CD14-positive monocyte (primary cell): Measurements from ENCODE around the gene ZNF334. TPM values are rescaled to one million over a fixed set of nuclear protein-coding genes. Genes with fewer than 3 reads are reported as not detected.

ENCODE experiments used
- DNase-seq, 3 donors: peaks; one replicate each; pipeline ENCODE4 v3.0.0-alpha.2; 2011 to 2022
- H2AFZ ChIP-seq: 2 replicates; pipeline ENCODE4 v1.6.0; 2012; ENCODE audit warnings: mild to moderate bottlenecking, low read depth, low read length, inconsistent platforms; ENCODE audit not compliant: insufficient read depth, poor library complexity, severe bottlenecking
- H3K27ac ChIP-seq, 2 donors: 1 replicate in 1 of 2; 2 replicates in 1 of 2; pipeline ENCODE4 v1.5.1; 2012 to 2013; ENCODE audit warnings: low read length in 2 of 2, control low read depth in 1 of 2, inconsistent platforms in 1 of 2, low read depth in 1 of 2, mild to moderate bottlenecking in 1 of 2
- H3K27me3 ChIP-seq, 2 donors: one replicate each; pipeline versions ENCODE4 v1.6.0 to v1.6.1; 2011 to 2013; ENCODE audit warnings: low read length in 2 of 2; ENCODE audit not compliant: control insufficient read depth in 2 of 2, insufficient read depth in 2 of 2
- H3K36me3 ChIP-seq, 2 donors: replicated peaks in 1 of 2; 1 replicate in 1 of 2; 2 replicates in 1 of 2; pipeline versions ENCODE4 v1.5.1 to v1.6.1; 2012 to 2013; ENCODE audit warnings: low read length in 2 of 2, control low read depth in 1 of 2, inconsistent platforms in 1 of 2, mild to moderate bottlenecking in 1 of 2; ENCODE audit not compliant: insufficient read depth in 2 of 2, control insufficient read depth in 1 of 2
- H3K4me1 ChIP-seq, 2 donors: 1 replicate in 1 of 2; 2 replicates in 1 of 2; pipeline versions ENCODE4 v1.5.1 to v1.6.1; 2012 to 2013; ENCODE audit warnings: low read length in 2 of 2, control low read depth in 1 of 2, inconsistent platforms in 1 of 2, mild to moderate bottlenecking in 1 of 2, moderate library complexity in 1 of 2; ENCODE audit not compliant: insufficient read depth in 2 of 2, control insufficient read depth in 1 of 2
- H3K4me2 ChIP-seq: replicated peaks from 2 replicates; pipeline ENCODE3; 2012; ENCODE audit warnings: low read length, moderate library complexity, mild to moderate bottlenecking; ENCODE audit not compliant: poor library complexity, severe bottlenecking; ENCODE audit errors: extremely low read depth
- H3K4me3 ChIP-seq, 3 experiments: fragments of 200-600 bp in 1 of 3; sonication (generic) in 1 of 3; replicated peaks in 1 of 3; 1 replicate in 2 of 3; 2 replicates in 1 of 3; pipeline ENCODE4 v1.5.1; 2011 to 2013; ENCODE audit warnings: low read length in 3 of 3, mild to moderate bottlenecking in 3 of 3, control low read depth in 2 of 3, low read depth in 2 of 3, inconsistent platforms in 1 of 3, moderate library complexity in 1 of 3
- H3K79me2 ChIP-seq: 2 replicates; pipeline ENCODE4 v1.6.0; 2012; ENCODE audit warnings: mild to moderate bottlenecking, control low read depth, inconsistent platforms, low read length, moderate library complexity; ENCODE audit not compliant: insufficient read depth
- H3K9ac ChIP-seq: 2 replicates; pipeline ENCODE4 v1.6.0; 2017; ENCODE audit warnings: low read length, mild to moderate bottlenecking; ENCODE audit not compliant: insufficient read depth, poor library complexity, severe bottlenecking
- H3K9me3 ChIP-seq, 2 donors: replicated peaks in 1 of 2; 1 replicate in 1 of 2; 2 replicates in 1 of 2; pipeline versions ENCODE4 v1.5.1 to v1.6.1; 2012 to 2013; ENCODE audit warnings: low read length in 2 of 2, control low read depth in 1 of 2; ENCODE audit not compliant: control insufficient read depth in 1 of 2, insufficient read depth in 1 of 2
- H4K20me1 ChIP-seq: 2 replicates; pipeline ENCODE4 v1.6.0; 2012; ENCODE audit warnings: mild to moderate bottlenecking, low read length, control low read depth, moderate library complexity; ENCODE audit not compliant: insufficient read depth
- H3K27ac Mint-ChIP-seq, 7 donors: one replicate each; pipeline ENCODE4 v1.8.0; 2020; ENCODE audit warnings: mild to moderate bottlenecking in 7 of 7, mixed read lengths in 7 of 7, moderate library complexity in 6 of 7, inconsistent platforms in 2 of 7
- H3K27me3 Mint-ChIP-seq, 3 donors: one replicate each; pipeline ENCODE4 v1.8.0; 2021 to 2022; ENCODE audit warnings: low read depth in 3 of 3, mild to moderate bottlenecking in 3 of 3, mixed read lengths in 3 of 3, moderate library complexity in 3 of 3, inconsistent platforms in 1 of 3
- H3K36me3 Mint-ChIP-seq, 2 donors: one replicate each; pipeline ENCODE4 v1.8.0; 2020; ENCODE audit warnings: mixed read lengths in 2 of 2, inconsistent platforms in 1 of 2, mild to moderate bottlenecking in 1 of 2
- H3K4me1 Mint-ChIP-seq: one replicate; pipeline ENCODE4 v1.8.0; 2020; ENCODE audit warnings: mild to moderate bottlenecking, mixed read lengths
- H3K4me3 Mint-ChIP-seq, 2 donors: one replicate each; pipeline ENCODE4 v1.8.0; 2020; ENCODE audit warnings: mild to moderate bottlenecking in 2 of 2, mixed read lengths in 2 of 2, moderate library complexity in 1 of 2
- H3K9me3 Mint-ChIP-seq, 7 donors: one replicate each; pipeline ENCODE4 v1.8.0; 2020 to 2022; ENCODE audit warnings: mixed read lengths in 7 of 7, mild to moderate bottlenecking in 6 of 7, moderate library complexity in 6 of 7, inconsistent platforms in 2 of 7
- CTCF ChIP-seq: fragments of 200-600 bp; IDR thresholded peaks from one replicate; pipeline ENCODE4 v1.8.0; 2022; ENCODE audit warnings: antibody characterized with exemption, mild to moderate bottlenecking
- WGBS: methylation state at CpG from one replicate; pipeline ENCODE4 v1.1.5; 2013; ENCODE audit warnings: missing lambda C conversion rate; ENCODE audit not compliant: insufficient coverage; 5-methylcytosine and 5-hydroxymethylcytosine counted together
- intact Hi-C, 2 donors: fragments of 100-400 bp; cut with micrococcal nuclease; formaldehyde crosslinking; loops; one replicate each; pipeline versions ENCODE4 v1.15.0 to v1.15.1; 2023
- polyA plus RNA-seq, 3 donors: library from polyadenylated mRNA; depleted of rRNA in 1 of 3; unstranded in 2 of 3; stranded (reverse) in 1 of 3; fragments of 300-500 nt in 2 of 3; fragments of >200 nt in 1 of 3; fragmentation: Illumina TruSeq in 2 of 3; gene quantifications; 1 replicate in 2 of 3; 2 replicates in 1 of 3; pipeline ENCODE4 v1.2.3, GENCODE V29; 2012 to 2021

The ZNF334 gene
- polyA plus RNA-seq, 3 donors: 0.04 TPM; not detected in 2

DNA sequence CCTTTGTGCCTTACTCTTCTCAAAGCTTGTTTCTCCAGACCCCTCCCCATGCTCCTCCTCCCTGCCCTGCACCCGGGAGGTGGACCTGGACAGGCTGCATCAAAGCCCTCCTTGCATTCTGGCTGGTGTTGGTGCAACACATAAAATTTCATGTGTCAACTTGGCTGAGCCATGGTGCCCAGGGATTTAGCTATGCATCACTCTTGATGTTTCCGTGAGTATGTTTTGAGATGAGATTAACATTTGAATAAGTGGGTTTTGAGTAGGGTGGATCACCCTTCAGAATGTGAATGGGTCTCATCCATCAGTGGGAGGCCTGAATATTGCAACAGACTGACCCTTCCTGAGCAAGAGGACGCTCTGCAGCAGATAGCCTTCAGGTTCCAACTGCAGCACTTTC lies 41.5 kb upstream of the ZNF334 start:
- peaks cover 29% of the 10 kb centered on the region for H3K4me1 Mint-ChIP-seq
- no peaks in the 10 kb centered on the region for H3K9me3 Mint-ChIP-seq
- Histone ChIP-seq H3K4me3 (no peak overlapping the region), H3K9me3 (no peaks in the 10 kb centered on the region), H4K20me1 (no peaks in the 10 kb centered on the region), H3K4me2 (no peak overlapping the region), H3K9ac (no peak overlapping the region), H3K4me1 (peaks cover 26 to 29% of the 10 kb centered on the region in 2 donors), H3K27me3 (peaks cover 2 to 7% of the 10 kb centered on the region in 2 donors), H3K27ac (no peak overlapping the region), H2AFZ (no peak overlapping the region), H3K36me3 (no peaks in the 10 kb centered on the region), H3K79me2 (no peaks in the 10 kb centered on the region)
- DNase-seq: no peak
- H3K36me3 Mint-ChIP-seq: peaks cover 0 to 3% of the 10 kb centered on the region in 2 donors
- H3K27me3 Mint-ChIP-seq: peaks cover 8 to 12% (median 9%) of the 10 kb centered on the region in 3 donors
- WGBS: 88% methylated on average over 3 of the region's 3 CpGs
- intact Hi-C loops: loop anchor here in 1 of 2 donors (10.0 kb wide), 1 partner anchor 130 kb away; the partner anchor contains the start of gene TP53RK
- TF ChIP-seq CTCF: no peak
- H3K4me3 Mint-ChIP-seq: no peak overlapping the region
- peak overlapping the region in 2 of 7 donors; percentile 28 to 47 for H3K27ac Mint-ChIP-seq

DNA sequence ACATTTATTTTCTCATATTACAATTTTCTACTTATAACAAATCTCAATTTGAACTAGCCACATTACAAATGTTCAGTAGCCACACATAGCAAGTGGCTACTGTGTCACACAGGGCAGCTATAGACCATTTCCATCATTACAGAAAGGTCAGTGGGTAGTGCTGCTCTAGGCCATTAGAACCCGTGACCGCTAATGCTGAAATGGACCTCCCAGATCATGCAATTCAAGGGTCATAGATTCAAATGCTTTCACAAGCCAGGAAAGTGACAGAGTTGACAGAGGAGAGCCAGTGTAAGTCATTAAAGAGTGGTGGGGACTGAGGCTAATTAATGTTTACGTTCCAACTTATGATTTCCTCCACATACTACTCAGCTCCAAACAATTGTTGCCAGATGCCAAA lies 40.6 kb upstream of the ZNF334 start:
- peaks cover 26 to 29% of the 10 kb centered on the region in 2 donors for H3K4me1 ChIP-seq
- no peaks in the 10 kb centered on the region for H4K20me1 ChIP-seq
- no peaks in the 10 kb centered on the region for H3K9me3 Mint-ChIP-seq
- no peak overlapping the region for H2AFZ ChIP-seq
- no peak for TF ChIP-seq CTCF
- no peak overlapping the region for H3K27ac ChIP-seq
- H3K4me2 ChIP-seq: no peak overlapping the region
- H3K27me3 ChIP-seq: peaks cover 2 to 7% of the 10 kb centered on the region in 2 donors
- H3K4me3 ChIP-seq: no peak overlapping the region
- WGBS: no CpG with 5 or more reads among the region's 3 CpGs
- peaks cover 8 to 12% (median 9%) of the 10 kb centered on the region in 3 donors for H3K27me3 Mint-ChIP-seq
- H3K9ac ChIP-seq: no peak overlapping the region
- DNase-seq: no peak
- H3K36me3 Mint-ChIP-seq: peaks cover 0 to 3% of the 10 kb centered on the region in 2 donors
- H3K79me2 ChIP-seq: no peaks in the 10 kb centered on the region
- H3K4me1 Mint-ChIP-seq: peaks cover 29% of the 10 kb centered on the region
- H3K27ac Mint-ChIP-seq: peak overlapping the region in 1 of 7 donors; percentile 64
- H3K4me3 Mint-ChIP-seq: no peak overlapping the region
- intact Hi-C loops: loop anchor here in 1 of 2 donors (10.0 kb wide), 1 partner anchor 131 kb away; the partner anchor contains the start of gene TP53RK
- no peaks in the 10 kb centered on the region for H3K36me3 ChIP-seq
- H3K9me3 ChIP-seq: no peaks in the 10 kb centered on the region
